B cell (primary cell): ENCODE measurements around the gene HDAC9. TPM values are rescaled to one million over a fixed set of nuclear protein-coding genes. Genes with fewer than 3 reads are reported as not detected.

Experiments
- ATAC-seq: fragments of 200-7000 bp; cut with Tn5 transposase; one replicate; pipeline ENCODE4 v1.10.0; 2021; ENCODE audit warnings: low read depth, mild to moderate bottlenecking, moderate number of reproducible peaks, moderate library complexity
- CTCF ChIA-PET: fragments of 350-600 bp; sonication (Branson Sonifier 250); formaldehyde crosslinking; loops from one replicate; lab custom pipeline; 2021; ENCODE audit warnings: antibody characterized with exemption, inconsistent platforms; lab: Charles Lee
- POLR2A ChIA-PET: fragments of 350-600 bp; sonication (Branson Sonifier 250); formaldehyde crosslinking; loops from one replicate; lab custom pipeline; 2021; ENCODE audit warnings: antibody characterized with exemption; lab: Charles Lee
- DNase-seq: peaks from one replicate; pipeline ENCODE4 v3.0.0; 2013
- H2AFZ ChIP-seq: 2 replicates; pipeline ENCODE4 v1.6.1; 2012; ENCODE audit warnings: mild to moderate bottlenecking, low read depth, low read length; ENCODE audit not compliant: insufficient read depth, poor library complexity, severe bottlenecking
- H3K27ac ChIP-seq, 2 donors: 1 replicate in 1 of 2; 2 replicates in 1 of 2; pipeline ENCODE4 v1.5.1; 2012 to 2013; ENCODE audit warnings: low read length in 2 of 2, mild to moderate bottlenecking in 2 of 2, moderate library complexity in 1 of 2
- H3K27me3 ChIP-seq, 4 experiments: fragments of 200-600 bp in 1 of 4; sonication (generic) in 1 of 4; replicated peaks in 1 of 4; 1 replicate in 2 of 4; 2 replicates in 2 of 4; pipeline versions ENCODE4 v1.6.1 to v1.7.0; 2013 to 2016; ENCODE audit warnings: low read length in 3 of 4, mild to moderate bottlenecking in 2 of 4, mixed read lengths in 1 of 4, moderate library complexity in 1 of 4; ENCODE audit not compliant: insufficient read depth in 4 of 4, control insufficient read depth in 3 of 4; ENCODE audit errors: control extremely low read depth in 1 of 4
- H3K36me3 ChIP-seq, 2 experiments: replicated peaks in 1 of 2; 1 replicate in 1 of 2; 2 replicates in 1 of 2; pipeline versions ENCODE4 v1.6.1 to v1.7.1; 2013; ENCODE audit warnings: low read length in 1 of 2; ENCODE audit not compliant: insufficient read depth in 2 of 2, control insufficient read depth in 1 of 2; ENCODE audit errors: control extremely low read depth in 1 of 2, extremely low read depth in 1 of 2
- H3K4me1 ChIP-seq, 2 donors: fragments of 200-600 bp in 1 of 2; sonication (generic) in 1 of 2; 1 replicate in 1 of 2; 2 replicates in 1 of 2; pipeline versions ENCODE4 v1.5.1 to v1.6.1; 2013 to 2017; ENCODE audit warnings: low read length in 2 of 2; ENCODE audit not compliant: control insufficient read depth in 2 of 2, insufficient read depth in 2 of 2
- H3K4me2 ChIP-seq: replicated peaks from 2 replicates; pipeline ENCODE3; 2012; ENCODE audit warnings: mild to moderate bottlenecking, low read depth, low read length; ENCODE audit not compliant: poor library complexity, severe bottlenecking
- H3K4me3 ChIP-seq, 5 experiments: fragments of 200-600 bp in 1 of 5; sonication (generic) in 1 of 5; 1 replicate in 3 of 5; 2 replicates in 2 of 5; pipeline versions ENCODE4 v1.5.1 to v1.7.0; 2011 to 2016; ENCODE audit warnings: low read length in 4 of 5, mild to moderate bottlenecking in 4 of 5, low read depth in 2 of 5, control low read depth in 1 of 5, moderate library complexity in 1 of 5; ENCODE audit not compliant: insufficient read depth in 1 of 5; ENCODE audit errors: control extremely low read depth in 1 of 5, extremely low read depth in 1 of 5
- H3K79me2 ChIP-seq: fragments of 200-600 bp; sonication (generic); one replicate; pipeline ENCODE4 v1.6.0; 2016; ENCODE audit warnings: low read length; ENCODE audit not compliant: control insufficient read depth, insufficient read depth
- H3K9ac ChIP-seq: fragments of 200-600 bp; sonication (generic); 2 replicates; pipeline ENCODE4 v1.6.1; 2017; ENCODE audit warnings: mild to moderate bottlenecking, low read length, moderate library complexity
- H3K9me3 ChIP-seq, 3 donors: one replicate each; pipeline versions ENCODE4 v1.6.1 to v1.7.1; 2013; ENCODE audit warnings: low read length in 2 of 3; ENCODE audit not compliant: control insufficient read depth in 2 of 3, insufficient read depth in 1 of 3; ENCODE audit errors: control extremely low read depth in 1 of 3
- H4K20me1 ChIP-seq: 2 replicates; pipeline ENCODE4 v1.6.0; 2012; ENCODE audit warnings: mild to moderate bottlenecking, low read length; ENCODE audit not compliant: insufficient read depth, control insufficient read depth, poor library complexity, severe bottlenecking
- H3K27ac Mint-ChIP-seq: one replicate; pipeline ENCODE4 v1.8.0; 2021; ENCODE audit warnings: mixed read lengths
- H3K27me3 Mint-ChIP-seq: one replicate; pipeline ENCODE4 v1.8.0; 2021; ENCODE audit warnings: mixed read lengths
- H3K4me1 Mint-ChIP-seq: one replicate; pipeline ENCODE4 v1.8.0; 2021; ENCODE audit warnings: mixed read lengths
- H3K4me3 Mint-ChIP-seq: one replicate; pipeline ENCODE4 v1.8.0; 2021; ENCODE audit warnings: mixed read lengths
- H3K9me3 Mint-ChIP-seq: one replicate; pipeline ENCODE4 v1.8.0; 2022; ENCODE audit warnings: mixed read lengths; ENCODE audit not compliant: insufficient read depth
- CTCF ChIP-seq: fragments of 200-600 bp; IDR thresholded peaks from one replicate; pipeline ENCODE4 v1.8.0; 2022; ENCODE audit warnings: antibody characterized with exemption, mild to moderate bottlenecking
- EZH2 ChIP-seq: IDR thresholded peaks from 2 replicates; pipeline ENCODE4 v1.6.1; 2012; ENCODE audit warnings: borderline replicate concordance, low read depth, mild to moderate bottlenecking, moderate library complexity, low read length; ENCODE audit not compliant: insufficient read depth, poor library complexity, severe bottlenecking
- WGBS: methylation state at CpG from one replicate; pipeline ENCODE4 v1.1.5; 2013; ENCODE audit warnings: missing lambda C conversion rate; ENCODE audit not compliant: insufficient coverage; 5-methylcytosine and 5-hydroxymethylcytosine counted together
- intact Hi-C: fragments of 100-400 bp; cut with micrococcal nuclease; formaldehyde crosslinking; loops from one replicate; pipeline ENCODE4 v1.10.0; 2022
- polyA plus RNA-seq: library from polyadenylated mRNA; depleted of rRNA; stranded (reverse); fragments of >200 nt; gene quantifications from 2 replicates; pipeline ENCODE4 v1.2.3, GENCODE V29; 2012
- small RNA-seq: library from RNA; depleted of rRNA; stranded (forward); fragments of <200 nt; gene quantifications from one replicate; pipeline ENCODE3, GENCODE V24; 2012; ENCODE audit warnings: low replicate concordance, low read depth; ENCODE audit not compliant: insufficient read length
- total RNA-seq, 2 donors: library from RNA; stranded (reverse); fragments of 120-200 nt in 1 of 2; gene quantifications; 1 replicate in 1 of 2; 2 replicates in 1 of 2; pipeline versions ENCODE4 v1.2.3 to v1.2.4, GENCODE V29; 2013 to 2022

The HDAC9 gene
- total and polyA plus RNA-seq, 2 donors (not counting 1 experiment from before 2014, with no cell fraction given): 49.1 to 64.8 TPM

- Histone ChIP-seq H3K9ac (no peak overlapping the region), H3K27ac (no peak overlapping the region), H3K4me2 (no peak overlapping the region), H4K20me1 (no peaks in the 10 kb centered on the region), H3K36me3 (no peaks in the 10 kb centered on the region), H3K4me1 (no peaks in the 10 kb centered on the region), H3K27me3 (peaks cover 0 to 2% (median 0%) of the 10 kb centered on the region in 4 experiments), H3K4me3 (no peak overlapping the region), H2AFZ (no peak overlapping the region), H3K9me3 (no peaks in the 10 kb centered on the region), H3K79me2 (no peaks in the 10 kb centered on the region)
- ChIA-PET CTCF (interaction anchor here (0.6 to 6.6 kb wide), 6 partner anchors 9 to 739 kb away, joined by 3 to 65 read pairs (median 3); no protein-coding TSS in a partner anchor), POLR2A (no interaction called here)
- DNase-seq (peak; percentile 40), ATAC-seq (peak; percentile 69)
- H3K9me3 Mint-ChIP-seq: no peaks in the 10 kb centered on the region
- H3K4me1 Mint-ChIP-seq: no peaks in the 10 kb centered on the region
- H3K27me3 Mint-ChIP-seq: peaks cover 17% of the 10 kb centered on the region
- intact Hi-C loops: loop anchor here (2.0 kb wide), 1 partner anchor 1371 kb away; no protein-coding TSS in a partner anchor
- no peak overlapping the region for H3K4me3 Mint-ChIP-seq
- TF ChIP-seq CTCF (peak; percentile 90), EZH2 (no peak)
- WGBS: no CpG with 5 or more reads among the region's 7 CpGs
- no peak overlapping the region for H3K27ac Mint-ChIP-seq
Observed at GRCh38 chr7:19051767-19052375, 556.3 kb downstream of the HDAC9 start.

Small RNA genes lying within 50 kb of the gene (small RNA-seq; reads per million reads assigned to genes)
- gene RN7SKP266: not detected
